HepG2 (cell line): ENCODE results near the gene CCDC154. TPM values are rescaled to one million over a fixed set of nuclear protein-coding genes. Genes with fewer than 3 reads are reported as not detected.

ENCODE experiments used
- EED ChIP-seq: sonication (generic); formaldehyde crosslinking; IDR thresholded peaks from 2 replicates; pipeline ENCODE4 v1.5.0; 2020; ENCODE audit warnings: mild to moderate bottlenecking, missing genetic modification reagents
- MXI1 ChIP-seq: IDR thresholded peaks from 3 replicates; pipeline ENCODE4 v1.6.1; 2012; ENCODE audit warnings: low read depth, low read length, inconsistent platforms, borderline replicate concordance
- NFE2L2 ChIP-seq: fragments of 150-350 bp; IDR thresholded peaks from 2 replicates; pipeline ENCODE4 v1.6.1; 2014; ENCODE audit warnings: low read length
- PAXIP1 ChIP-seq: sonication (generic); formaldehyde crosslinking; conservative IDR thresholded peaks from 2 replicates; pipeline ENCODE4 v1.4.0; 2020; ENCODE audit warnings: mild to moderate bottlenecking, missing genetic modification reagents, moderate library complexity
- RBM22 ChIP-seq: fragments of 200-400 bp; formaldehyde crosslinking; optimal IDR thresholded peaks from 2 replicates; pipeline ENCODE3; 2017; ENCODE audit warnings: mild to moderate bottlenecking, low read length, moderate library complexity
- REXO4 ChIP-seq: sonication (generic); formaldehyde crosslinking; IDR thresholded peaks from 2 replicates; pipeline ENCODE4 v1.8.0; 2022; ENCODE audit warnings: missing genetic modification reagents, mild to moderate bottlenecking, borderline replicate concordance
- ZNF207 ChIP-seq: fragments of 450-650 bp; IDR thresholded peaks from 2 replicates; pipeline ENCODE4 v1.6.1; 2016; ENCODE audit warnings: antibody characterized with exemption, borderline replicate concordance
- ZNF253 ChIP-seq: sonication (generic); formaldehyde crosslinking; IDR thresholded peaks from 2 replicates; pipeline ENCODE4 v1.8.0; 2022; ENCODE audit warnings: mild to moderate bottlenecking, missing genetic modification reagents, borderline replicate concordance
- ZNF282 ChIP-seq: fragments of 450-650 bp; IDR thresholded peaks from 2 replicates; pipeline ENCODE4 v1.6.1; 2018; ENCODE audit not compliant: partially characterized antibody
- ZNF552 ChIP-seq: sonication (generic); formaldehyde crosslinking; IDR thresholded peaks from 2 replicates; pipeline ENCODE4 v1.9.0; 2022; ENCODE audit warnings: missing genetic modification reagents, mild to moderate bottlenecking, borderline replicate concordance
- ZNF609 ChIP-seq: sonication (generic); formaldehyde crosslinking; IDR thresholded peaks from 2 replicates; pipeline ENCODE4 v1.4.0; 2020; ENCODE audit warnings: mild to moderate bottlenecking, missing genetic modification reagents, borderline replicate concordance
- ZNF7 ChIP-seq: IDR thresholded peaks from 2 replicates; pipeline ENCODE4 v1.6.1; 2016; ENCODE audit warnings: missing biosample characterization, missing genetic modification reagents
- polyA plus RNA-seq, 8 experiments: library from polyadenylated mRNA; depleted of rRNA in 3 of 8; stranded (reverse) in 7 of 8; unstranded in 1 of 8; fragments of >200 nt; fragmentation: Illumina TruSeq in 4 of 8; extraction: Trizol in 4 of 8; gene quantifications; 2 replicates each; pipeline versions ENCODE4 v1.2.1 to v1.2.3, GENCODE V29; 2011 to 2016; ENCODE audit warnings: low read depth in 4 of 8, missing spikeins in 1 of 8, mixed read lengths in 1 of 8; ENCODE audit not compliant: insufficient read depth in 1 of 8
- total RNA-seq, 5 experiments: library from RNA; depleted of rRNA; stranded (reverse); fragments of >200 nt; fragmentation: Illumina TruSeq; extraction: Trizol; gene quantifications; 2 replicates each; pipeline ENCODE4 v1.2.3, GENCODE V29; 2016; ENCODE audit warnings: low read depth in 1 of 5
- TF ChIP-seq, protein P1 (sequence below): sonication (generic); formaldehyde crosslinking; IDR thresholded peaks from 2 replicates; pipeline ENCODE4 v1.5.0; 2020; ENCODE audit warnings: missing genetic modification reagents, mild to moderate bottlenecking, borderline replicate concordance
- TF ChIP-seq, protein P2 (sequence below): sonication (generic); formaldehyde crosslinking; IDR thresholded peaks from 2 replicates; pipeline ENCODE4 v1.5.0; 2020; ENCODE audit warnings: mild to moderate bottlenecking, missing genetic modification reagents
- TF ChIP-seq, protein P3 (sequence below): sonication (generic); formaldehyde crosslinking; IDR thresholded peaks from 2 replicates; pipeline ENCODE4 v1.8.0; 2022; ENCODE audit warnings: mild to moderate bottlenecking, missing genetic modification reagents, moderate library complexity

The CCDC154 gene
- total and polyA plus RNA-seq, 2 of the 13 experiments (the other 11 are each of a cell fraction or from before 2014, with no cell fraction given) = 0.92 to 1.5 TPM

- TF ChIP-seq REXO4 (CRISPR knock-in tag) (no peak), ZNF207 (no peak), PAXIP1 (CRISPR knock-in tag) (no peak), NFE2L2 (no peak), ZNF7 (CRISPR knock-in tag) (no peak), MXI1 (peak; percentile 91; the same call in 1 of the 3 replicates), ZNF253 (CRISPR knock-in tag) (no peak), RBM22 (no peak), ZNF552 (CRISPR knock-in tag) (no peak), EED (CRISPR knock-in tag) (no peak), ZNF282 (no peak), ZNF609 (CRISPR knock-in tag) (no peak)
- TF ChIP-seq, protein P1, sequence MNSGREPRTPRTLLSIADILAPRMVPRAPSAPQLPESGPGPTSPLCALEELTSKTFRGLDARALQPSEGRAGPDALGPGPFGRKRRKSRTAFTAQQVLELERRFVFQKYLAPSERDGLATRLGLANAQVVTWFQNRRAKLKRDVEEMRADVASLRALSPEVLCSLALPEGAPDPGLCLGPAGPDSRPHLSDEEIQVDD (CRISPR knock-in tag) = peak; percentile 35; the same call in 1 of the 2 replicates
- TF ChIP-seq, protein P2, sequence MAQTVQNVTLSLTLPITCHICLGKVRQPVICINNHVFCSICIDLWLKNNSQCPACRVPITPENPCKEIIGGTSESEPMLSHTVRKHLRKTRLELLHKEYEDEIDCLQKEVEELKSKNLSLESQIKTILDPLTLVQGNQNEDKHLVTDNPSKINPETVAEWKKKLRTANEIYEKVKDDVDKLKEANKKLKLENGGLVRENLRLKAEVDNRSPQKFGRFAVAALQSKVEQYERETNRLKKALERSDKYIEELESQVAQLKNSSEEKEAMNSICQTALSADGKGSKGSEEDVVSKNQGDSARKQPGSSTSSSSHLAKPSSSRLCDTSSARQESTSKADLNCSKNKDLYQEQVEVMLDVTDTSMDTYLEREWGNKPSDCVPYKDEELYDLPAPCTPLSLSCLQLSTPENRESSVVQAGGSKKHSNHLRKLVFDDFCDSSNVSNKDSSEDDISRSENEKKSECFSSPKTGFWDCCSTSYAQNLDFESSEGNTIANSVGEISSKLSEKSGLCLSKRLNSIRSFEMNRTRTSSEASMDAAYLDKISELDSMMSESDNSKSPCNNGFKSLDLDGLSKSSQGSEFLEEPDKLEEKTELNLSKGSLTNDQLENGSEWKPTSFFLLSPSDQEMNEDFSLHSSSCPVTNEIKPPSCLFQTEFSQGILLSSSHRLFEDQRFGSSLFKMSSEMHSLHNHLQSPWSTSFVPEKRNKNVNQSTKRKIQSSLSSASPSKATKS = no peak
- TF ChIP-seq, protein P3, sequence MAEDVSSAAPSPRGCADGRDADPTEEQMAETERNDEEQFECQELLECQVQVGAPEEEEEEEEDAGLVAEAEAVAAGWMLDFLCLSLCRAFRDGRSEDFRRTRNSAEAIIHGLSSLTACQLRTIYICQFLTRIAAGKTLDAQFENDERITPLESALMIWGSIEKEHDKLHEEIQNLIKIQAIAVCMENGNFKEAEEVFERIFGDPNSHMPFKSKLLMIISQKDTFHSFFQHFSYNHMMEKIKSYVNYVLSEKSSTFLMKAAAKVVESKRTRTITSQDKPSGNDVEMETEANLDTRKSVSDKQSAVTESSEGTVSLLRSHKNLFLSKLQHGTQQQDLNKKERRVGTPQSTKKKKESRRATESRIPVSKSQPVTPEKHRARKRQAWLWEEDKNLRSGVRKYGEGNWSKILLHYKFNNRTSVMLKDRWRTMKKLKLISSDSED (CRISPR knock-in tag) = no peak
Measured at GRCh38 chr16:1492923-1493745, 48.8 kb upstream of the CCDC154 start, which contains the start of gene TELO2 (continued).
